Right renal pelvis (tissue), 4 donors: ENCODE measurements around the gene AMHR2. TPM values are rescaled to one million over a fixed set of nuclear protein-coding genes. Genes with fewer than 3 reads are reported as not detected.
"Not testable (repeated sequence)": the region's sequence is repeated elsewhere in the genome, so short reads cannot be mapped to it uniquely, and the experiment has no call there.

ENCODE experiments used
- DNase-seq, 4 donors: peaks; one replicate each; pipeline ENCODE4 v3.0.0-alpha.2; 2013; ENCODE audit warnings: low read depth in 4 of 4, low spot score in 3 of 4, missing footprints in 1 of 4
- polyA plus RNA-seq, 4 donors: library from polyadenylated mRNA; unstranded; fragments of 120-200 nt; gene quantifications; one replicate each; pipeline ENCODE4 v1.2.1, GENCODE V29; 2013; ENCODE audit not compliant: insufficient read length in 4 of 4

The AMHR2 gene
- under 1 TPM; 0.21 to 0.54 (median 0.38) TPM for polyA plus RNA-seq

- DNase-seq = no peak
Observed at GRCh38 chr12:53423597-53423996, at the start of gene AMHR2. AMHR2 (plus strand) TSS chr12:53423855; CDS start chr12:53423935, 80 bp downstream.

GRCh38 chr12:53374277-53374676, 49.4 kb upstream of the AMHR2 start:
- not testable (repeated sequence) for DNase-seq

- DNase-seq = no peak
Observed at GRCh38 chr12:53376747-53377146, 46.9 kb upstream of the AMHR2 start.

GRCh38 chr12:53378222-53378621, 45.4 kb upstream of the AMHR2 start:
- DNase-seq = no peak

GRCh38 chr12:53378724-53379388, 44.8 kb upstream of the AMHR2 start:
- DNase-seq = no peak

GRCh38 chr12:53379389-53380103, 44.1 kb upstream of the AMHR2 start:
- peak; percentile 94 to 100 (median 100) for DNase-seq

GRCh38 chr12:53380104-53380793, 43.4 kb upstream of the AMHR2 start, which contains the start of gene SP1:
SP1 (plus strand) TSS chr12:53380176; CDS start chr12:53380292, 116 bp downstream.
- peak; percentile 74 to 85 (median 82) for DNase-seq

GRCh38 chr12:53380794-53381730, 42.6 kb upstream of the AMHR2 start:
- no peak for DNase-seq

GRCh38 chr12:53381731-53382630, 41.7 kb upstream of the AMHR2 start:
- no peak for DNase-seq

- DNase-seq = no peak
Observed at GRCh38 chr12:53383258-53383657, 40.4 kb upstream of the AMHR2 start.

- not testable (repeated sequence) for DNase-seq
Observed at GRCh38 chr12:53386381-53386780, 37.3 kb upstream of the AMHR2 start.

- DNase-seq = no peak
Observed at GRCh38 chr12:53388932-53389331, 34.7 kb upstream of the AMHR2 start.

GRCh38 chr12:53389702-53390101, 34.0 kb upstream of the AMHR2 start:
- no peak for DNase-seq

- no peak for DNase-seq
Observed at GRCh38 chr12:53391724-53392123, 31.9 kb upstream of the AMHR2 start.

- DNase-seq = no peak
Observed at GRCh38 chr12:53399896-53400295, 23.8 kb upstream of the AMHR2 start.

GRCh38 chr12:53402351-53402750, 21.3 kb upstream of the AMHR2 start:
- not testable (repeated sequence) for DNase-seq

GRCh38 chr12:53402871-53403270, 20.8 kb upstream of the AMHR2 start:
- no peak for DNase-seq

GRCh38 chr12:53410951-53411350, 12.7 kb upstream of the AMHR2 start:
- DNase-seq = no peak

- DNase-seq = no peak
Observed at GRCh38 chr12:53413485-53414204, 10.0 kb upstream of the AMHR2 start.
